T1000 (cell line): ENCODE measurements around the gene TMTC2.

ENCODE experiments used
- DNase-seq: peaks from one replicate; lab custom pipeline; 2025; ENCODE audit warnings: mixed read lengths; lab: John Stamatoyannopoulos, UW

The TMTC2 gene

GRCh38 chr12:82954064-82954463, 267.4 kb downstream of the TMTC2 start:
- DNase-seq, result no peak

GRCh38 chr12:82954572-82954971, 267.9 kb downstream of the TMTC2 start:
- no peak for DNase-seq

- no peak for DNase-seq
Measured at GRCh38 chr12:82955043-82955442, 268.3 kb downstream of the TMTC2 start.

- no peak for DNase-seq
Measured at GRCh38 chr12:82958966-82959365, 272.3 kb downstream of the TMTC2 start.

- no peak for DNase-seq
Measured at GRCh38 chr12:82959821-82960220, 273.1 kb downstream of the TMTC2 start.

GRCh38 chr12:82961835-82962234, 275.1 kb downstream of the TMTC2 start:
- DNase-seq, result no peak

GRCh38 chr12:82963956-82964355, 277.2 kb downstream of the TMTC2 start:
- no peak for DNase-seq

- DNase-seq, result no peak
Measured at GRCh38 chr12:82964446-82964845, 277.7 kb downstream of the TMTC2 start.

- DNase-seq, result no peak
Measured at GRCh38 chr12:82966001-82966559, 279.4 kb downstream of the TMTC2 start.

- DNase-seq, result no peak
Measured at GRCh38 chr12:82968631-82969367, 282.1 kb downstream of the TMTC2 start.

GRCh38 chr12:82970614-82971013, 283.9 kb downstream of the TMTC2 start:
- no peak for DNase-seq

- DNase-seq, result no peak
Measured at GRCh38 chr12:82971584-82971983, 284.9 kb downstream of the TMTC2 start.

GRCh38 chr12:82972624-82973023, 285.9 kb downstream of the TMTC2 start:
- no peak for DNase-seq

GRCh38 chr12:82973592-82973991, 286.9 kb downstream of the TMTC2 start:
- no peak for DNase-seq

GRCh38 chr12:82981150-82981549, 294.4 kb downstream of the TMTC2 start:
- DNase-seq, result no peak

GRCh38 chr12:82994117-82994516, 307.4 kb downstream of the TMTC2 start:
- DNase-seq, result no peak

- no peak for DNase-seq
Measured at GRCh38 chr12:82996168-82996812, 309.6 kb downstream of the TMTC2 start.

GRCh38 chr12:82998509-82998908, 311.8 kb downstream of the TMTC2 start:
- DNase-seq, result no peak

GRCh38 chr12:83003026-83003425, 316.3 kb downstream of the TMTC2 start:
- no peak for DNase-seq

- DNase-seq, result no peak
Measured at GRCh38 chr12:83005534-83006197, 319.0 kb downstream of the TMTC2 start.

GRCh38 chr12:83008703-83009102, 322.0 kb downstream of the TMTC2 start:
- no peak for DNase-seq

GRCh38 chr12:83010169-83010804, 323.6 kb downstream of the TMTC2 start:
- no peak for DNase-seq
